ENCODE measurements around the gene NFE2.

DNA sequence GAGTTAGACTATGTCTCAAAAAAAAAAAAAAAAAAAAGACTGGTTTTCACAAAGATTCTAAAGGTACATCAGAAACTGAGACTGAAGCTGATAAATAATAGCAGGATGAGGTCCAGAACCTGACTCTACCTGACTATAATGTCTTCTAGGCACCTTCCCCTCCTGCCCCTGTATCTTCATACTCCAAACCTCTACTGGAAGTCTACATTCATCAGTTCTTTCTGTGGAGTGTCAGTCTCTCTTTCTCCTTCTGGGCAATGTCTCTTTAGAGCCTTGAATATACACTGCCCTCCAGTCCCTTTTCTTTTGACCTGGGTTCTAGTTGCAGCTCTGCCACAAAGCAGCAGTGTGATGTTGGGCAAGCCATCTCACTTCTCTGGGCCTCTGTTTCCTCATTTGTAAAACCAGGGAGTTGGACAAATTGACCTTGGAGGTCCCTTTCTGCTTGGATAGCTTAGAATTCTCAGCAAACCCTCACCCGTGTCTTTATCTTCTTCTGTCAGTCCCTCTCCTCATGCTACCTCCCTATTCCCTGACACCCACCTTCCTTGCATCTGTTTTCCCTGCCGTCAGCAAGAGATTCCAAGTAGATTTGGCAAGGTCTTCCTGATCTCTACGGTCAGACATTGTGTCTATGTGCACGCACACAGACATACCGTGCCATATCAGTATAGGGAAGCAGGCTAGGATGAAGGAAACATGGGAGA lies 4.3 kb downstream of the NFE2 start:
- TF ChIP-seq POLR2AphosphoS5 (IDR thresholded peaks at IDR 0.05; ENCODE audit: insufficient read depth in 1 of 2, low read depth in 1 of 2) = no peak
- TF ChIP-seq CTCF (IDR thresholded peaks at IDR 0.05) = no peak
- TF ChIP-seq POLR2A (IDR thresholded peaks at IDR 0.05) = no peak
